GM19468 (cell line): ENCODE measurements around the gene MAST4.

Experiments used
- ATAC-seq: cut with Tn5 transposase; IDR thresholded peaks from one replicate; pipeline ENCODE4 v1.9.1; 2021; ENCODE audit warnings: mild to moderate bottlenecking, moderate library complexity, moderate number of reproducible peaks; ENCODE audit not compliant: unreplicated experiment; ENCODE audit errors: extremely low read depth

Gene MAST4

GRCh38 chr5:67182301-67182790 lies 586.2 kb downstream of the MAST4 start:
- ATAC-seq = no peak

GRCh38 chr5:67183859-67184258 lies 587.7 kb downstream of the MAST4 start:
- no peak for ATAC-seq

- peak; percentile 56 for ATAC-seq
Measured at GRCh38 chr5:67187006-67187715, 591.0 kb downstream of the MAST4 start.

- ATAC-seq = no peak
Measured at GRCh38 chr5:67188274-67189078, 592.3 kb downstream of the MAST4 start.

- ATAC-seq = no peak
Measured at GRCh38 chr5:67189079-67189354, 592.8 kb downstream of the MAST4 start.

GRCh38 chr5:67189931-67190330 lies 593.7 kb downstream of the MAST4 start:
- no peak for ATAC-seq

GRCh38 chr5:67190410-67190809 lies 594.2 kb downstream of the MAST4 start:
- ATAC-seq = no peak

GRCh38 chr5:67190861-67191260 lies 594.7 kb downstream of the MAST4 start:
- ATAC-seq = no peak

- ATAC-seq = no peak
Measured at GRCh38 chr5:67192719-67193438, 596.7 kb downstream of the MAST4 start.

- no peak for ATAC-seq
Measured at GRCh38 chr5:67193439-67193807, 597.2 kb downstream of the MAST4 start.

GRCh38 chr5:67194166-67194565 lies 598.0 kb downstream of the MAST4 start:
- ATAC-seq = no peak

GRCh38 chr5:67195406-67196275 lies 599.4 kb downstream of the MAST4 start:
- no peak for ATAC-seq

- ATAC-seq = no peak
Measured at GRCh38 chr5:67196537-67197059, 600.4 kb downstream of the MAST4 start, which contains the start of gene CD180. TSS of gene CD180 (minus strand) at chr5:67196799. CDS start at chr5:67196641, 158 bp downstream.

GRCh38 chr5:67197536-67197935 lies 601.3 kb downstream of the MAST4 start:
- ATAC-seq = no peak

- ATAC-seq = no peak
Measured at GRCh38 chr5:67198917-67199316, 602.7 kb downstream of the MAST4 start.

GRCh38 chr5:67199859-67200258 lies 603.7 kb downstream of the MAST4 start:
- no peak for ATAC-seq

GRCh38 chr5:67200809-67201562 lies 604.8 kb downstream of the MAST4 start:
- no peak for ATAC-seq

- no peak for ATAC-seq
Measured at GRCh38 chr5:67201897-67202549, 605.8 kb downstream of the MAST4 start.

GRCh38 chr5:67202828-67203227 lies 606.6 kb downstream of the MAST4 start:
- ATAC-seq = no peak
